ENCODE measurements around the gene ANGPTL2.

The ANGPTL2 gene

GRCh38 chr9:127112056-127112455 lies 10.4 kb downstream of the ANGPTL2 start:
- DNase-seq (ENCODE audit: low read depth): peak; percentile 41
- TF ChIP-seq CTCF (IDR thresholded peaks at IDR 0.05; ENCODE audit: low read length, missing control alignments): no peak
- H3K4me3 ChIP-seq (replicated peaks; ENCODE audit: low read depth, low read length): no peak overlapping the region

DNA sequence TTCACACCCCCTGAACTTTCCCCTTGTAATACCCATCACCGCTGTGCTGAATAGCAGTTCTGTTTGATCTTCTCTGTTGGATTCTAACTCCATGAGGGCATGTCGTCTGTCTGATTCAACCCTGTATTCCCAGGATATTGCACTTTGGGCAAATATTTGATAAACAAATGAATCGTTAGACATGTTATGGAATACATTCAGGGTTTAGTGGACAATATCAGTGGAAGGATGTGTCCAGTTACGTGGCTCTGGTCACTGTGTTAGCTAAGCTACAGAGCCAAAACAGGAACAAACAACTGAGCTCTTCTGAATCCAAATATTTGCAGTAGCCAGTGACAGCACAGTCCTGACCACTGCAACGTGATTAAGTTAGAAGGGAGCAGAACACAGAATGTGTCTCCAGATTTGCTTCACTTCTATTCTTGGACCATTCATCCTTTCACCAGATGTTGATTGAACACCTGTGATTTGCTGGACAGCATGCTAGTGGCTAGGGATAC lies 13.2 kb downstream of the ANGPTL2 start:
- TF ChIP-seq CTCF (IDR thresholded peaks at IDR 0.05; ENCODE audit: low read length, missing control alignments): no peak
- no peak overlapping the region for H3K4me3 ChIP-seq (replicated peaks; ENCODE audit: low read depth, low read length)
- DNase-seq (ENCODE audit: low read depth): no peak

GRCh38 chr9:127107929-127108876 lies 14.2 kb downstream of the ANGPTL2 start:
- H3K4me3 ChIP-seq (replicated peaks; ENCODE audit: low read depth, low read length): no peak overlapping the region
- no peak for TF ChIP-seq CTCF (IDR thresholded peaks at IDR 0.05; ENCODE audit: low read length, missing control alignments)
- DNase-seq (ENCODE audit: low read depth): no peak

DNA sequence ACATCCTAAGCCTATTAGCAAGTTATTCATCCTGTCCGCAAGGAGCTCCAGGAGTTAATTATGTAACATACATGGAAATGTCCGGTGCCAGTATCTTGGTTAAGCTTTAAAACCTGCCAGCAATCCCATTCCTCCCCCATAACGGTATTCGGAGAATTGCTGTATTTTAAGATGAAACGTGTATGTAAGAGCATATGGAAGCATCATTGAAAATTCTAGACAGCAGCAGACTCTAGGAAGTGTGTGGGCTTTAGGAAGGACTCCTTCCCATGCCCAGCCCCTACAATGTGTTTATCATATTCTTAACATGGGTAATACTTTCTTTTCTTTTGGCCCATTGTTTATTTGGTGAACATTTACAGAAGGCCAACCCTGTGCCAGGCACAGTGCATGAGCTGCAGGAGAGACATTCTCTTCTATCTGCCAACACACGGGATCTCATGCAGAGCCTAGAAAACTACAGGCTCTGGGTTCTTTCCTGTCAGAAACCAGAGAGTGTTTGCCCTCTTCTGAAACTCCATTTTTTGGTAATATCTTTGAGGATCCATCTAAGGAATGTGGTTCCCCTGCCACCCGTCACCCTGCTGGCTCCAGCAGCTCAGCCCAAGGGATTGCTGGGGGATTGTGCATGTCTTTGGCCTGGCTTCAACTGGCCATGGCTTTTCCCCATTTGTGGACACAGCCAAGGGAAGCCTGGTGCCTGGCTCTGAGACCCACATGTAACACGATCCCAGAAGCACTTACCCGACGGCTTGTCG lies 15.1 kb downstream of the ANGPTL2 start:
- DNase-seq (ENCODE audit: low read depth): no peak
- H3K4me3 ChIP-seq (replicated peaks; ENCODE audit: low read depth, low read length): no peak overlapping the region
- TF ChIP-seq CTCF (IDR thresholded peaks at IDR 0.05; ENCODE audit: low read length, missing control alignments): no peak

- no peak for TF ChIP-seq CTCF (IDR thresholded peaks at IDR 0.05; ENCODE audit: low read length, missing control alignments)
- DNase-seq (ENCODE audit: low read depth): no peak
- no peak overlapping the region for H3K4me3 ChIP-seq (replicated peaks; ENCODE audit: low read depth, low read length)
These were observed 16.0 kb downstream of the ANGPTL2 start for GRCh38 chr9:127106466-127106855.

- no peak for TF ChIP-seq CTCF (IDR thresholded peaks at IDR 0.05; ENCODE audit: low read length, missing control alignments)
- no peak overlapping the region for H3K4me3 ChIP-seq (replicated peaks; ENCODE audit: low read depth, low read length)
- no peak for DNase-seq (ENCODE audit: low read depth)
These were observed 16.5 kb downstream of the ANGPTL2 start for GRCh38 chr9:127105805-127106465.

Measured in fibroblast of pulmonary artery (primary cell).